Epithelial cell of proximal tubule (primary cell): ENCODE data around the gene HEPHL1. TPM values are rescaled to one million over a fixed set of nuclear protein-coding genes. Genes with fewer than 3 reads are reported as not detected.

ENCODE experiments used
- DNase-seq: peaks from one replicate; pipeline ENCODE4 v3.0.0-alpha.2; 2011; ENCODE audit warnings: low read depth
- H3K4me3 ChIP-seq: 2 replicates; pipeline ENCODE4 v1.5.1; 2011; ENCODE audit warnings: low read depth, mild to moderate bottlenecking, low read length
- CTCF ChIP-seq: conservative IDR thresholded peaks from 2 replicates; pipeline ENCODE4 v1.5.1; 2012; ENCODE audit warnings: low read depth, mild to moderate bottlenecking, low read length
- total RNA-seq: library from RNA; depleted of rRNA; stranded (reverse); fragments of >200 nt; gene quantifications from 2 replicates; pipeline ENCODE4 v1.2.3, GENCODE V29; 2015

Gene HEPHL1
- total RNA-seq, 1 donor from 2014 or later: not detected

GRCh38 chr11:94100253-94100652 lies 79.1 kb downstream of the HEPHL1 start:
- no peak for TF ChIP-seq CTCF
- no peak overlapping the region for H3K4me3 ChIP-seq
- DNase-seq: no peak

- no peak overlapping the region for H3K4me3 ChIP-seq
- TF ChIP-seq CTCF: no peak
- no peak for DNase-seq
Measured at GRCh38 chr11:94103471-94103870, 82.3 kb downstream of the HEPHL1 start.

- no peak for DNase-seq
- no peak overlapping the region for H3K4me3 ChIP-seq
- TF ChIP-seq CTCF: no peak
Measured at GRCh38 chr11:94104734-94105133, 83.6 kb downstream of the HEPHL1 start.

GRCh38 chr11:94106716-94107115 lies 85.6 kb downstream of the HEPHL1 start:
- no peak overlapping the region for H3K4me3 ChIP-seq
- DNase-seq: no peak
- no peak for TF ChIP-seq CTCF

- no peak overlapping the region for H3K4me3 ChIP-seq
- no peak for DNase-seq
- TF ChIP-seq CTCF: peak; percentile 57
Measured at GRCh38 chr11:94107363-94107762, 86.2 kb downstream of the HEPHL1 start.

GRCh38 chr11:94111241-94111640 lies 90.1 kb downstream of the HEPHL1 start:
- no peak overlapping the region for H3K4me3 ChIP-seq
- DNase-seq: no peak
- TF ChIP-seq CTCF: no peak

GRCh38 chr11:94111660-94112059 lies 90.5 kb downstream of the HEPHL1 start:
- no peak overlapping the region for H3K4me3 ChIP-seq
- no peak for TF ChIP-seq CTCF

More at GRCh38 chr11:94111660-94112059, 90.5 kb downstream of the HEPHL1 start:
- DNase-seq: no peak
